Stomach (tissue), 4 donors: ENCODE results near the gene ATP1A1.

Source experiments
- POLR2A ChIP-seq, 4 donors: fragments of 450-650 bp; IDR thresholded peaks; one replicate each; pipeline ENCODE4 v1.6.1; 2016; ENCODE audit warnings: antibody characterized with exemption in 4 of 4, control low read depth in 2 of 4, mild to moderate bottlenecking in 1 of 4, moderate library complexity in 1 of 4
- TF ChIP-seq, protein P1 (sequence below), 7 experiments: fragments of 450-650 bp in 4 of 7; fragments of 200-600 bp in 3 of 7; sonication (generic) in 3 of 7; IDR thresholded peaks; one replicate each; pipeline ENCODE4 v1.5.1; 2016 to 2019; ENCODE audit warnings: antibody characterized with exemption in 7 of 7, control low read depth in 2 of 7, mild to moderate bottlenecking in 1 of 7

DNA sequence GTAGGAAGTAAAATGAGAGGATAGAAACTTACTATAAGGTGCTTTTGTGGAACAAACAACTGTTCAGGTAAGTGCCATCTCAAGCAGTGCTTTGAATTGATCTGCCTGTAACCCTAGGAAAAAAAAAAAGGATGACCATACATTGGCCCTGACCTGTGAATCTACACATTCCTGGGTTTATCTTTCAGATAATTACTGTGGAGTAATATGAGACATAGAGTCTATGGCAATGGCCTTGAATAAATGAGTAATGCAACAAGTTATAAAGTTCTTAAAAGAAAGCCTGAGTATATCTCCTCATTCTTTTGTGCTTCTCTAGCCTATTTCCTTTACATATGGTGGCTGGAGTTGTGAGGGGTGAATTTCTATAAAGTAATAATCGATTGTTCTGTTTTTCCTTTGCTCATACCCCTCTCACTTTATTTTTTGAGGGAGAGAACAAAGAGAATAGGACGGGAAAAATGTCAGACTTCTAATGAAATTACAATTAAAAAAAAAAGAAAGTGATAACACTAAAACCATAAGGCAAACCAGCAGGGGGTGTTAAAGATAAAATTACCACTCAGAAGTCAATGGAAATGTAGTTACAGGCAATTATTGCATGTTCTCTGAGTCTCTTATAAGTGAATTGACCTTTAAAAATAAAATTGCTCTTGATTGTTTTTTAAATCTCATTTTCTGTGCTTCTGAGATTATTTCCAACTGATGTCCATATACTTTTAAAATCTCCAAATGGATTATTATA lies 12.4 kb upstream of the ATP1A1 start:
- TF ChIP-seq, protein P1, sequence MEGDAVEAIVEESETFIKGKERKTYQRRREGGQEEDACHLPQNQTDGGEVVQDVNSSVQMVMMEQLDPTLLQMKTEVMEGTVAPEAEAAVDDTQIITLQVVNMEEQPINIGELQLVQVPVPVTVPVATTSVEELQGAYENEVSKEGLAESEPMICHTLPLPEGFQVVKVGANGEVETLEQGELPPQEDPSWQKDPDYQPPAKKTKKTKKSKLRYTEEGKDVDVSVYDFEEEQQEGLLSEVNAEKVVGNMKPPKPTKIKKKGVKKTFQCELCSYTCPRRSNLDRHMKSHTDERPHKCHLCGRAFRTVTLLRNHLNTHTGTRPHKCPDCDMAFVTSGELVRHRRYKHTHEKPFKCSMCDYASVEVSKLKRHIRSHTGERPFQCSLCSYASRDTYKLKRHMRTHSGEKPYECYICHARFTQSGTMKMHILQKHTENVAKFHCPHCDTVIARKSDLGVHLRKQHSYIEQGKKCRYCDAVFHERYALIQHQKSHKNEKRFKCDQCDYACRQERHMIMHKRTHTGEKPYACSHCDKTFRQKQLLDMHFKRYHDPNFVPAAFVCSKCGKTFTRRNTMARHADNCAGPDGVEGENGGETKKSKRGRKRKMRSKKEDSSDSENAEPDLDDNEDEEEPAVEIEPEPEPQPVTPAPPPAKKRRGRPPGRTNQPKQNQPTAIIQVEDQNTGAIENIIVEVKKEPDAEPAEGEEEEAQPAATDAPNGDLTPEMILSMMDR (IDR thresholded peaks at IDR 0.05): peak in 5 of 7 experiments; percentile 12 to 42 (median 28)
- no peak for TF ChIP-seq POLR2A (IDR thresholded peaks at IDR 0.05)
